Smooth muscle cell (in vitro differentiated cells): ENCODE measurements around the gene PLAAT5. TPM values are rescaled to one million over a fixed set of nuclear protein-coding genes. Genes with fewer than 3 reads are reported as not detected.

ENCODE experiments used
- DNase-seq: peaks from one replicate; lab custom pipeline; 2025; ENCODE audit not compliant: unreplicated experiment; lab: John Stamatoyannopoulos, UW
- H2AFZ ChIP-seq: fragments of 200-600 bp; sonication (generic); 2 replicates; pipeline ENCODE4 v1.6.0; 2016; ENCODE audit warnings: antibody characterized with exemption, low read depth, mild to moderate bottlenecking
- H3F3A ChIP-seq: fragments of 200-600 bp; sonication (generic); 2 replicates; pipeline ENCODE4 v1.6.0; 2017; ENCODE audit warnings: antibody characterized with exemption, low read depth
- H3K27ac ChIP-seq: fragments of 200-600 bp; sonication (generic); 2 replicates; pipeline ENCODE4 v1.5.1; 2016; ENCODE audit warnings: low read depth, mild to moderate bottlenecking
- H3K27me3 ChIP-seq: fragments of 200-600 bp; sonication (generic); 2 replicates; pipeline ENCODE4 v1.6.1; 2016; ENCODE audit warnings: low read depth, mild to moderate bottlenecking
- H3K36me3 ChIP-seq: fragments of 200-600 bp; sonication (generic); 2 replicates; pipeline ENCODE4 v1.5.1; 2016; ENCODE audit warnings: low read depth
- H3K4me1 ChIP-seq: fragments of 200-600 bp; sonication (generic); 2 replicates; pipeline ENCODE4 v1.5.1; 2016; ENCODE audit warnings: low read depth
- H3K4me2 ChIP-seq: fragments of 200-600 bp; sonication (generic); 2 replicates; pipeline ENCODE4 v1.6.0; 2016; ENCODE audit warnings: mild to moderate bottlenecking
- H3K4me3 ChIP-seq: fragments of 200-600 bp; sonication (generic); 2 replicates; pipeline ENCODE4 v1.5.1; 2016; ENCODE audit warnings: mild to moderate bottlenecking
- H3K79me2 ChIP-seq: fragments of 200-600 bp; sonication (generic); 2 replicates; pipeline ENCODE4 v1.6.0; 2016; ENCODE audit warnings: low read depth, mild to moderate bottlenecking
- H3K9ac ChIP-seq: fragments of 200-600 bp; sonication (generic); 2 replicates; pipeline ENCODE4 v1.6.0; 2016; ENCODE audit warnings: low read depth
- H3K9me3 ChIP-seq: fragments of 200-600 bp; sonication (generic); replicated peaks from 2 replicates; pipeline ENCODE4 v1.5.1; 2016; ENCODE audit warnings: low read depth
- H4K20me1 ChIP-seq: fragments of 200-600 bp; sonication (generic); 2 replicates; pipeline ENCODE4 v1.6.0; 2016; ENCODE audit warnings: low read depth
- CTCF ChIP-seq: fragments of 200-600 bp; sonication (generic); IDR thresholded peaks from 2 replicates; pipeline ENCODE4 v1.5.1; 2017; ENCODE audit warnings: borderline replicate concordance, mild to moderate bottlenecking, antibody characterized with exemption; ENCODE audit not compliant: insufficient read depth, poor library complexity, severe bottlenecking
- WGBS: methylation state at CpG from one replicate; pipeline ENCODE4 v1.1.7; 2016; ENCODE audit warnings: low lambda C conversion rate; 5-methylcytosine and 5-hydroxymethylcytosine counted together
- polyA plus RNA-seq: library from polyadenylated mRNA; unstranded; fragments of >200 nt; fragmentation: Nextera tagmentation; extraction: Ambion mirVana; gene quantifications from 2 replicates; pipeline ENCODE4 v1.2.1, GENCODE V29; 2016
- total RNA-seq: library from RNA; depleted of rRNA; stranded (reverse); fragments of >200 nt; gene quantifications from 2 replicates; pipeline ENCODE4 v1.2.3, GENCODE V29; 2014

PLAAT5 gene
- total and polyA plus RNA-seq, 2 experiments from 2014 or later, result 0.04 TPM; not detected in 1

DNA sequence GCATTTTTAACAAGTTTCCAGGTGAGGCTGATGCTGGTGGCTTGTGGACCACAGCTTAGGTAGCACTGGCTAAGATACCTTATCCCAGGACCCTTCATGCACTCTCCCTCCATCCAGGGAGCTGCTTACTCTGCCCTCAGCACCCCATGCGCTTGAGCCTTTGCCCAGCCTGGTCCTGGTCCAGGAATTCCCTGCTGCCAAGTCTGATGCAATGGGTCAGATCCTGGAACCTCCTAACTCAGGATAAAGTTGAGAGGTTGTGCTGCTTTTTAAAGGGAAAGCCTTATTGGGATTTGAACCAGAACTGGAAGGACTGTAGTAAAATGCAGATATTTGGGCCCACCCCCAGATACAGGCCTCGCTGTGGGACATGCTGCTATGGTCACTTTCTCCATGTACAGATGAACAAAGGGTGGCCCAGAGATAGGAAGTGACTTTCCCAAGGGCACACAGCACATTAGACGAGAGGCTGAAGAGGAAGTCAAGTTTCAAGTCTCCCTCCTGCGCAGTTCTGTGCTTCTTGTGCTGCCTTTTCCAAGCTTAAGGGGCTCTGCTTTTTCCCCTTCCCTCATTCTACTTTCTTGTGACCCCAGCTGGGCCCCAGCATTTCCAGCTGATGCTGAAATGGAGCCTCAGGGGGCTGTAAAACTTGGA, 14.1 kb upstream of the PLAAT5 start:
- TF ChIP-seq CTCF, result no peak
- H3K27ac ChIP-seq, result no peak overlapping the region
- peaks cover 12% of the 10 kb centered on the region for H3K4me1 ChIP-seq
- no peaks in the 10 kb centered on the region for H4K20me1 ChIP-seq
- H3K36me3 ChIP-seq, result no peaks in the 10 kb centered on the region
- H3K9ac ChIP-seq, result no peak overlapping the region
- H3K4me2 ChIP-seq, result no peak overlapping the region
- DNase-seq, result no peak
- H3K27me3 ChIP-seq, result no peaks in the 10 kb centered on the region
- H3K4me3 ChIP-seq, result no peak overlapping the region
- no peak overlapping the region for H2AFZ ChIP-seq
- no peaks in the 10 kb centered on the region for H3K79me2 ChIP-seq
- H3K9me3 ChIP-seq, result no peaks in the 10 kb centered on the region
- no peaks in the 10 kb centered on the region for H3F3A ChIP-seq
- WGBS, result 97% methylated on average over 4 of the region's 4 CpGs

DNA sequence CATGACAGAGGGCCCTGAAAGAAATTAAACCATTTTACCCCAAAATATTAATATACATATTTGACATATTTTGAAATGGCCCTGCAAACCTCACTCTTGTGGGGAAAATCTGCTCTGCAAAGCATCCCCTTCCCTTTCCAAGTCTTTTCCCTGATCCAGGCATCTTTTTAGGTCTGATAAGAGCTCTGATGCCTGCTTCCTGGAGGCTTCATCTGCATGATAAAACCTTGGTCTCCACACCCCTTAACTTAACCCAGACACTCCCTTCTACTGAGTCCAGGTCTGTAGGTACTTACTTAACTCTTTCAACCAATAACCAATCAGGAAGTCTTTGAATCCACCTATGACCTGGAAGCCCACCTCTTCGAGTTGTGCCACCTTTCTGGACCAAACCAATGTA, 13.1 kb upstream of the PLAAT5 start:
- no peak for DNase-seq
- Histone ChIP-seq H3K9ac (no peak overlapping the region), H3K4me3 (no peak overlapping the region), H3K4me1 (peaks cover 12% of the 10 kb centered on the region), H3K27me3 (no peaks in the 10 kb centered on the region), H3K27ac (no peak overlapping the region), H3K79me2 (no peaks in the 10 kb centered on the region), H3K36me3 (no peaks in the 10 kb centered on the region), H4K20me1 (no peaks in the 10 kb centered on the region), H3F3A (no peaks in the 10 kb centered on the region), H3K4me2 (no peak overlapping the region), H2AFZ (no peak overlapping the region), H3K9me3 (no peaks in the 10 kb centered on the region)
- whole genome bisulfite sequencing, result 88% methylated on average over 1 of the region's 1 CpG
- no peak for TF ChIP-seq CTCF

GRCh38 chr11:63503492-63503891, 12.5 kb upstream of the PLAAT5 start:
- peaks cover 12% of the 10 kb centered on the region for H3K4me1 ChIP-seq
- H3K36me3 ChIP-seq, result no peaks in the 10 kb centered on the region
- no peak overlapping the region for H3K4me3 ChIP-seq
- no peaks in the 10 kb centered on the region for H4K20me1 ChIP-seq
- no peaks in the 10 kb centered on the region for H3K27me3 ChIP-seq
- no peak for TF ChIP-seq CTCF
- no peak overlapping the region for H3K4me2 ChIP-seq
- DNase-seq, result no peak
- 92% methylated on average over 6 of the region's 6 CpGs for WGBS
- H3K9ac ChIP-seq, result no peak overlapping the region
- H3F3A ChIP-seq, result no peaks in the 10 kb centered on the region
- H3K9me3 ChIP-seq, result no peaks in the 10 kb centered on the region
- H3K27ac ChIP-seq, result no peak overlapping the region
- no peaks in the 10 kb centered on the region for H3K79me2 ChIP-seq
- no peak overlapping the region for H2AFZ ChIP-seq

DNA sequence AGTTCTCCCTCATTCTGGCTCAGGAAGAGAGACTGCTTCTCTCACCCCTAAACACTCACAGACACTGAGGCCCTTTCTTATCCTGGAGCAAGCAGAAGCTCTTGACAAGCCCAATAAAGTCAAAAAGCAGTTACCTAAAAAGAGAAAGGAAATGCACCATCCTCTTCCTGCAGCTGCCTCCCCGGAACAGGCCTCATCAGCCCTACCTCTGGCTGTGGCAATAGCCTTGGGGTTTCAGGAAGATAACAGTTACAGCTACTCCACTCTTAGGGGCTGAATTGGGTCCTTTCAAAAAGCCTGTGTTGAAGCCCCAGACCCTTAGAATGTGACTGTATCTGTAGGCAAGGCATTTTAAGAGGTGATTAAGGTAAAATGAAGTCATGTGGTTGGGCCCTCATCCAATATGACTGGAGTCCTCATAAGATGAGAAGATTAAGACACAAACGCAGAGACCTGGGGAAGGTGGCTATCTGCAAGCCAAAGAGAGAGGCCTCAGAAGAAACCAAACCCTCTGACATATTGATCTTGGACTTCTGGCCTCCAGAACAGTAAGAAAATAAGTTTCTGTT, 11.4 kb upstream of the PLAAT5 start:
- H4K20me1 ChIP-seq, result no peaks in the 10 kb centered on the region
- no peaks in the 10 kb centered on the region for H3K79me2 ChIP-seq
- no peak overlapping the region for H3K4me3 ChIP-seq
- no peak for TF ChIP-seq CTCF
- H3K4me1 ChIP-seq, result peaks cover 12% of the 10 kb centered on the region
- H3K36me3 ChIP-seq, result no peaks in the 10 kb centered on the region
- H3K4me2 ChIP-seq, result no peak overlapping the region
- H3F3A ChIP-seq, result no peaks in the 10 kb centered on the region
- H3K9me3 ChIP-seq, result no peaks in the 10 kb centered on the region
- H2AFZ ChIP-seq, result no peak overlapping the region
- no peak overlapping the region for H3K27ac ChIP-seq
- no peak for DNase-seq
- no peak overlapping the region for H3K9ac ChIP-seq
- no peaks in the 10 kb centered on the region for H3K27me3 ChIP-seq
- 40% methylated on average over 2 of the region's 2 CpGs for WGBS
